Osteoblast (primary cell): ENCODE results near the gene ZNF710. TPM values are rescaled to one million over a fixed set of nuclear protein-coding genes. Genes with fewer than 3 reads are reported as not detected.

Experiments
- DNase-seq: peaks from one replicate; pipeline ENCODE4 v3.0.0; 2011; ENCODE audit warnings: low spot score, mixed read lengths; ENCODE audit not compliant: insufficient read length; ENCODE audit errors: missing footprints
- H2AFZ ChIP-seq: 2 replicates; pipeline ENCODE4 v1.6.0; 2011; ENCODE audit warnings: mild to moderate bottlenecking, low read length
- H3K27ac ChIP-seq: 2 replicates; pipeline ENCODE4 v1.5.1; 2011; ENCODE audit warnings: mild to moderate bottlenecking, low read depth, low read length, moderate library complexity
- H3K27me3 ChIP-seq: 2 replicates; pipeline ENCODE4 v1.6.0; 2012; ENCODE audit warnings: mild to moderate bottlenecking, control low read depth, inconsistent platforms, low read length, moderate library complexity; ENCODE audit not compliant: insufficient read depth
- H3K36me3 ChIP-seq: 2 replicates; pipeline ENCODE4 v1.5.1; 2011; ENCODE audit warnings: mild to moderate bottlenecking, low read length, control low read depth, moderate library complexity; ENCODE audit not compliant: insufficient read depth
- H3K4me1 ChIP-seq: 2 replicates; pipeline ENCODE4 v1.5.1; 2011; ENCODE audit warnings: mild to moderate bottlenecking, low read length, control low read depth, moderate library complexity; ENCODE audit not compliant: insufficient read depth
- H3K4me2 ChIP-seq: 2 replicates; pipeline ENCODE4 v1.6.0; 2011; ENCODE audit warnings: mild to moderate bottlenecking, low read length; ENCODE audit not compliant: insufficient read depth
- H3K4me3 ChIP-seq: fragments of 200-600 bp; sonication (generic); 3 replicates; pipeline ENCODE4 v1.5.1; 2012; ENCODE audit warnings: mild to moderate bottlenecking, low read length, inconsistent platforms; ENCODE audit not compliant: insufficient read depth
- H3K79me2 ChIP-seq: 2 replicates; pipeline ENCODE4 v1.6.0; 2012; ENCODE audit warnings: mild to moderate bottlenecking, low read length, control low read depth, inconsistent platforms; ENCODE audit not compliant: insufficient read depth
- H3K9me3 ChIP-seq: 2 replicates; pipeline ENCODE4 v1.5.1; 2011; ENCODE audit warnings: low read depth, low read length, control low read depth
- H4K20me1 ChIP-seq: 2 replicates; pipeline ENCODE4 v1.6.0; 2012; ENCODE audit warnings: mild to moderate bottlenecking, low read length, control low read depth; ENCODE audit not compliant: insufficient read depth
- total RNA-seq: library from RNA; depleted of rRNA; stranded (reverse); fragments of >200 nt; gene quantifications from 2 replicates; pipeline ENCODE4 v1.2.3, GENCODE V29; 2012
- TF ChIP-seq, protein P1 (sequence below): IDR thresholded peaks from 2 replicates; pipeline ENCODE4 v1.5.1; 2011; ENCODE audit warnings: mild to moderate bottlenecking, low read depth, low read length, moderate library complexity; ENCODE audit errors: extremely low read depth

Gene ZNF710
- total RNA-seq, 1 donor = 10.9 TPM

DNA sequence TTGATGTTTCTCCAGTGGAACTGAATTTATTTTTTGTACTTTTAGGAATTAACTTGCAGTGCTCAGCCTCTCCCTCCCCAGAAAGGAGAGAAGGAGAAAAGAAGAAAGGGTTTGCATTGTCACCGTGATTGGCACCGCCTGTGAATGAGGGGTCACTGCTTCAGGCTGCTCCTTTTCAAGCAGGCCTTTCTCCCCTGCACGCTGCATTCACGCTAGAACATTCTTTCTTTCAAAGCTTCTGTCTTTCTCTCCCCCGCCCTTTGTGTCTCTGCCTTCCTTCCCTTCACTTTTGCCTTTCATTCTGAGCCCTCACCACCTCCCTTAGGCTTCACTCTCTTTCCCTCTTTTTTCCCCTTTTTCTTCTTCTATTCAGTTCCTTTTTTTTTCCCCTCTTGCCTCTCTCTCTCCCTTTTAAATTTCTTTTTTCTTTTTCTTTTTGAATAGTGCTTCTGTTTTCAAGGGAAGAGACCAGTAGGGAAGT, 42.4 kb downstream of the ZNF710 start:
- no peak for DNase-seq
- no peak overlapping the region for H2AFZ ChIP-seq
- no peak overlapping the region for H3K4me2 ChIP-seq
- no peaks in the 10 kb centered on the region for H3K9me3 ChIP-seq
- TF ChIP-seq, protein P1, sequence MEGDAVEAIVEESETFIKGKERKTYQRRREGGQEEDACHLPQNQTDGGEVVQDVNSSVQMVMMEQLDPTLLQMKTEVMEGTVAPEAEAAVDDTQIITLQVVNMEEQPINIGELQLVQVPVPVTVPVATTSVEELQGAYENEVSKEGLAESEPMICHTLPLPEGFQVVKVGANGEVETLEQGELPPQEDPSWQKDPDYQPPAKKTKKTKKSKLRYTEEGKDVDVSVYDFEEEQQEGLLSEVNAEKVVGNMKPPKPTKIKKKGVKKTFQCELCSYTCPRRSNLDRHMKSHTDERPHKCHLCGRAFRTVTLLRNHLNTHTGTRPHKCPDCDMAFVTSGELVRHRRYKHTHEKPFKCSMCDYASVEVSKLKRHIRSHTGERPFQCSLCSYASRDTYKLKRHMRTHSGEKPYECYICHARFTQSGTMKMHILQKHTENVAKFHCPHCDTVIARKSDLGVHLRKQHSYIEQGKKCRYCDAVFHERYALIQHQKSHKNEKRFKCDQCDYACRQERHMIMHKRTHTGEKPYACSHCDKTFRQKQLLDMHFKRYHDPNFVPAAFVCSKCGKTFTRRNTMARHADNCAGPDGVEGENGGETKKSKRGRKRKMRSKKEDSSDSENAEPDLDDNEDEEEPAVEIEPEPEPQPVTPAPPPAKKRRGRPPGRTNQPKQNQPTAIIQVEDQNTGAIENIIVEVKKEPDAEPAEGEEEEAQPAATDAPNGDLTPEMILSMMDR = no peak
- H3K27me3 ChIP-seq = no peaks in the 10 kb centered on the region
- H3K4me1 ChIP-seq = no peaks in the 10 kb centered on the region
- H4K20me1 ChIP-seq = peaks cover 15% of the 10 kb centered on the region
- no peak overlapping the region for H3K27ac ChIP-seq
- H3K36me3 ChIP-seq = no peaks in the 10 kb centered on the region
- no peak overlapping the region for H3K4me3 ChIP-seq
- H3K79me2 ChIP-seq = peaks cover 29% of the 10 kb centered on the region

DNA sequence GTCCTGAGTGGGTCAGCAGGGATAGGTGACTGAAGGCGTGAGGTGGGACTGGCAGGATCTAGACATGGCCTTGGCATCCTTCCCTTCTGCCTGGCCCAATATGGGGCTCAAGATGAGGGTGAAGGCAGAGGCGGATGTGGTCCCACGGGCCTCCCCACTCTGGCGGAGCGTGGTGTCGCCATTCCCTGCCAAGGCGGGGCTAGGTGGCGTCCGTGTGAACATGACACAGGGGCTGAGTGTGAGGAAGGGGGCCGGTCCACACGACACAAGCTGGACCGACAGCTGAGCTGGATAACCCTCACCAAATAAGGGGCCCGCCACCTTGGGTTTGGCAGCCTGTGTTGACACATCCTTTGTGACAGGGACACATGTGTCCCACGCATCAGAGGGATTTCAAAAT, 43.1 kb downstream of the ZNF710 start:
- no peaks in the 10 kb centered on the region for H3K9me3 ChIP-seq
- peaks cover 15% of the 10 kb centered on the region for H4K20me1 ChIP-seq
- H3K79me2 ChIP-seq = peaks cover 26% of the 10 kb centered on the region
- no peak overlapping the region for H3K4me2 ChIP-seq
- DNase-seq = no peak
- no peaks in the 10 kb centered on the region for H3K4me1 ChIP-seq
- TF ChIP-seq, protein P1 = no peak
- H3K27me3 ChIP-seq = no peaks in the 10 kb centered on the region
- H3K27ac ChIP-seq = no peak overlapping the region
- no peaks in the 10 kb centered on the region for H3K36me3 ChIP-seq
- no peak overlapping the region for H3K4me3 ChIP-seq
- H2AFZ ChIP-seq = no peak overlapping the region

DNA sequence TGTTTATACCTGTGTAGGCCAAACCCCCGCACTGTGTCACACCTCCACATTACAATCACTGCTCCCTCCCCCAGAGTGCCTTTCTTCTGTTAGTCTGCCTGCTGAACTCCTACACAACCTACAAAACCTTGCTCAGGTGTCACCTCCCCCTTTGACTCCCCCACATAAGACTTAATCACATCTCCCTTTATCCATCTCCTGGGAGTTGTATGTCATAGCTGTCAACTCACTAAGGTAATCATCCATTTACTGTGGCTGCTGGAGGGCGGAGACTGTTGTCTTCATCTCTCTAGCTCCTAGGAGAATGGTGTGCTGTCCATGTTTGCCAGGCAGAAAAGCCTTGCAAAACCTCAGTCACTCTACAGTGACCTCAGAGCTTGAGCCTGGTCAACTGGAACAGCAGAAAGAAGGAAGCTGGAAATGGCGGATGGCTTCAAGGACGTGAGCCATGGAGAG, 43.8 kb downstream of the ZNF710 start:
- Histone ChIP-seq H3K9me3 (no peaks in the 10 kb centered on the region), H2AFZ (no peak overlapping the region), H3K27me3 (no peaks in the 10 kb centered on the region), H3K36me3 (no peaks in the 10 kb centered on the region), H4K20me1 (peaks cover 17% of the 10 kb centered on the region), H3K4me3 (no peak overlapping the region), H3K79me2 (peaks cover 21% of the 10 kb centered on the region), H3K4me2 (no peak overlapping the region), H3K27ac (no peak overlapping the region), H3K4me1 (no peaks in the 10 kb centered on the region)
- TF ChIP-seq, protein P1 = no peak
- no peak for DNase-seq

DNA sequence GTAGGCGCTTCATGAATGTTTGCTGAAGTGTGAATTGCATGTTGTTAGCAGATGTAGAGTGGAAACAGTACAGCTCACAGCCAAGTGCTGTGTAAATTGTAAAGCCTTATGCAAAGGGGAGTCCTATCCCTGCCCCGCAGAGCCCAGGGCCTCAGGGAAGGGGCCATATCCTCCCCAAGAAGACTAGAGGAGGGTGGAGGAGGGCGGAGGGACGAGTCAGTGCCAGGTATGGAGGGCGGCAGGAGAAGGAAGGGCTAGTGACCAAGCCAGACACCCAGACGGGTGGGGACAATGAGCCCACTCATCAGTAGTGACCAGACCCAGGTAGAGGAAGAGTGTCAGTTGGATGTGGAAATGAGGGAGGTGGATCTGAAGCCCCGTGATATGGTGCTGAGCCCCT, 45.2 kb downstream of the ZNF710 start:
- H3K9me3 ChIP-seq = no peaks in the 10 kb centered on the region
- DNase-seq = no peak
- no peak overlapping the region for H3K4me2 ChIP-seq
- H2AFZ ChIP-seq = no peak overlapping the region
- peaks cover 18% of the 10 kb centered on the region for H3K79me2 ChIP-seq
- H3K27me3 ChIP-seq = no peaks in the 10 kb centered on the region
- H3K36me3 ChIP-seq = no peaks in the 10 kb centered on the region
- no peaks in the 10 kb centered on the region for H3K4me1 ChIP-seq
- peaks cover 20% of the 10 kb centered on the region for H4K20me1 ChIP-seq
- TF ChIP-seq, protein P1 = no peak
- H3K27ac ChIP-seq = no peak overlapping the region
- no peak overlapping the region for H3K4me3 ChIP-seq
